Cardiac muscle cell (in vitro differentiated cells and primary cell): ENCODE results near the gene RPL4. TPM values are rescaled to one million over a fixed set of nuclear protein-coding genes. Genes with fewer than 3 reads are reported as not detected.
A peak's percentile ranks its signal among the peaks of the same experiment; 100 is the strongest.

Source experiments
- DNase-seq, 2 donors: peaks; one replicate each; pipeline versions ENCODE4 v3.0.0 to v3.0.0-alpha.2; 2010 to 2017; ENCODE audit warnings: low read depth in 1 of 2, low spot score in 1 of 2
- H3K27ac ChIP-seq: fragments of 200-600 bp; sonication (generic); 2 replicates; pipeline ENCODE4 v1.5.1; 2016
- H3K27me3 ChIP-seq: fragments of 200-600 bp; sonication (generic); 2 replicates; pipeline ENCODE4 v1.6.0; 2016; ENCODE audit warnings: control low read depth
- H3K36me3 ChIP-seq: fragments of 200-600 bp; sonication (generic); 2 replicates; pipeline ENCODE4 v1.5.1; 2016; ENCODE audit warnings: control low read depth
- H3K4me1 ChIP-seq: fragments of 200-600 bp; sonication (generic); 2 replicates; pipeline ENCODE4 v1.8.1; 2017; ENCODE audit warnings: low read depth, mild to moderate bottlenecking, mixed run types
- H3K4me3 ChIP-seq: fragments of 200-600 bp; sonication (generic); 2 replicates; pipeline ENCODE4 v1.5.1; 2016; ENCODE audit warnings: mild to moderate bottlenecking
- H3K9me3 ChIP-seq: fragments of 200-600 bp; sonication (generic); 2 replicates; pipeline ENCODE4 v1.5.1; 2017; ENCODE audit warnings: low read depth, mild to moderate bottlenecking, control low read depth
- CTCF ChIP-seq: IDR thresholded peaks from 2 replicates; pipeline ENCODE4 v1.5.1; 2012; ENCODE audit warnings: low read depth, mild to moderate bottlenecking, low read length
- polyA plus RNA-seq: library from polyadenylated mRNA; unstranded; fragments of >200 nt; fragmentation: Nextera tagmentation; extraction: Ambion mirVana; gene quantifications from 2 replicates; pipeline ENCODE4 v1.2.1, GENCODE V29; 2016
- total RNA-seq: library from RNA; depleted of rRNA; stranded (reverse); fragments of >200 nt; gene quantifications from 2 replicates; pipeline ENCODE4 v1.2.3, GENCODE V29; 2016

The RPL4 gene
- total and polyA plus RNA-seq, 2 experiments from 2014 or later, result 833 to 3,878 TPM

DNA sequence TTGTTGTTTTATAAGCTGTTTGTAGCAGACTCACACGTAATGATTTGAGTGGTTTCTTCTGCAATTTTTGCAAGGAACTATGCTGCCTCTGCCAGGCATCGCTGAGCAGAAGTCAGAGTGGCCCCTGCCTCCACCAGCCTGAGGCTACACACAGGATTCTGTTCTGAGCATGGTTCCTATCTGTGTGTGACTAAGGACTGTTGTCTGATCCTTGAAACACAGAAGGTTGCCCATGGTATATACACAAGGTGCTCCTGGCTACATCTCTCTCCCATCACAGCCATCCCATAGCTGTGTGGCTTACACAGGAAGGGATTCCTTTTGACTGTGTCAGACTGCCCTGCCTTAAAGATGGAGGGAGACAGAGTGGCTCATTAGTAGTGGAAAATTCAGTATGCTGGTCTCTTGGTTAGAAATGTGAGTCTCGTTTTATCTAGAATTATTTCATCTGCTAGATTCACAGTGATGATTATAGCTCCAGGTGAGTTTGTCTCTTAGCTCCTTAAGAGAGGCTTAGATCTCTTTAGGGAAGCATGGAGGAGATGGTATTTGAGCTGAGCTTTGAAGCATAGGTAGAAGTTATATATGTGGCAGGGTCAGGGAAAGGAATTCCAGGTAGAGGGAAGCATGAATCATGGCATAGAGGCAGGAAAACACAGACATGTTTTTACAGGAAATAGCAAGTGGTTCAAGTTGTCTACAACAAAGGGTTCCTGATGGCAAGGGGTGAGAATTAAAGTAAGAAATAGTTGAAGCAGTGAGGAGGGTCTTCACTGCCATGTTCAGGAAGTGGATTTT, 44.6 kb downstream of the RPL4 start:
- H3K4me1 ChIP-seq, result peaks cover 4% of the 10 kb centered on the region
- H3K9me3 ChIP-seq, result no peaks in the 10 kb centered on the region
- TF ChIP-seq CTCF, result no peak
- no peaks in the 10 kb centered on the region for H3K27me3 ChIP-seq
- no peaks in the 10 kb centered on the region for H3K36me3 ChIP-seq
- no peak overlapping the region for H3K27ac ChIP-seq
- no peak overlapping the region for H3K4me3 ChIP-seq
- DNase-seq, result no peak

- Histone ChIP-seq H3K4me1 (peaks cover 4% of the 10 kb centered on the region), H3K36me3 (peaks cover 4% of the 10 kb centered on the region), H3K9me3 (no peaks in the 10 kb centered on the region), H3K27me3 (no peaks in the 10 kb centered on the region), H3K27ac (no peak overlapping the region), H3K4me3 (no peak overlapping the region)
- no peak for DNase-seq
- no peak for TF ChIP-seq CTCF
Measured at GRCh38 chr15:66456211-66456610, 48.4 kb downstream of the RPL4 start.

GRCh38 chr15:66454143-66454542, 50.5 kb downstream of the RPL4 start:
- Histone ChIP-seq H3K4me1 (peaks cover 4% of the 10 kb centered on the region), H3K9me3 (no peaks in the 10 kb centered on the region), H3K27me3 (no peaks in the 10 kb centered on the region), H3K36me3 (peaks cover 6% of the 10 kb centered on the region), H3K27ac (no peak overlapping the region), H3K4me3 (no peak overlapping the region)
- TF ChIP-seq CTCF, result no peak
- DNase-seq, result peak in 1 of 2 donors; percentile 33

- Histone ChIP-seq H3K4me3 (no peak overlapping the region), H3K4me1 (peaks cover 2% of the 10 kb centered on the region), H3K36me3 (peaks cover 10% of the 10 kb centered on the region), H3K27ac (no peak overlapping the region), H3K27me3 (no peaks in the 10 kb centered on the region), H3K9me3 (no peaks in the 10 kb centered on the region)
- TF ChIP-seq CTCF, result no peak
- DNase-seq, result no peak
Measured at GRCh38 chr15:66452971-66453580, 51.6 kb downstream of the RPL4 start.

- peaks cover 10% of the 10 kb centered on the region for H3K36me3 ChIP-seq
Measured at GRCh38 chr15:66452420-66452819, 52.2 kb downstream of the RPL4 start.

More at GRCh38 chr15:66452420-66452819, 52.2 kb downstream of the RPL4 start:
- Histone ChIP-seq H3K4me3 (no peak overlapping the region), H3K27ac (no peak overlapping the region), H3K4me1 (no peaks in the 10 kb centered on the region), H3K27me3 (no peaks in the 10 kb centered on the region), H3K9me3 (no peaks in the 10 kb centered on the region)
- no peak for TF ChIP-seq CTCF
- no peak for DNase-seq

Other genes with a start within 250 kb of the RPL4 start
- gene DIS3L, start 211.3 kb downstream of the RPL4 start, total RNA-seq, result 27.2 and 37.6 TPM in 2 replicates
- 30.2 and 39.6 TPM in 2 replicates for gene DIS3L, start 211.3 kb downstream of the RPL4 start, polyA plus RNA-seq
- 14.7 and 15.0 TPM in 2 replicates for gene TIPIN, start 148.2 kb downstream of the RPL4 start, total RNA-seq
- gene TIPIN, start 148.2 kb downstream of the RPL4 start, polyA plus RNA-seq, result 17.1 and 23.6 TPM in 2 replicates
- gene MAP2K1, start 117.9 kb downstream of the RPL4 start, total RNA-seq, result 62.7 and 70.7 TPM in 2 replicates
- 96.5 and 97.0 TPM in 2 replicates for gene MAP2K1, start 117.9 kb downstream of the RPL4 start, polyA plus RNA-seq
- 59.5 and 72.1 TPM in 2 replicates for gene SNAPC5, start 7.1 kb downstream of the RPL4 start, total RNA-seq
- gene SNAPC5, start 7.1 kb downstream of the RPL4 start, polyA plus RNA-seq, result 57.4 and 59.5 TPM in 2 replicates
- 7.5 and 9.5 TPM in 2 replicates for gene ZWILCH, start 471 bp upstream of the RPL4 start, total RNA-seq
- 15.7 and 22.0 TPM in 2 replicates for gene ZWILCH, start 471 bp upstream of the RPL4 start, polyA plus RNA-seq
- gene LCTL, start 61.1 kb upstream of the RPL4 start, total RNA-seq, result 0.27 TPM in 1 of 2 replicates, not detected in the other
- gene LCTL, start 61.1 kb upstream of the RPL4 start, polyA plus RNA-seq, result 0.11 and 0.20 TPM in 2 replicates
- 232 and 274 TPM in 2 replicates for gene SMAD6, start 197.4 kb upstream of the RPL4 start, total RNA-seq
- 106 and 155 TPM in 2 replicates for gene SMAD6, start 197.4 kb upstream of the RPL4 start, polyA plus RNA-seq